Keratinocyte (primary cell): ENCODE measurements around the gene ADAT2. TPM values are rescaled to one million over a fixed set of nuclear protein-coding genes. Genes with fewer than 3 reads are reported as not detected.

ENCODE experiments used
- DNase-seq: peaks from one replicate; pipeline ENCODE4 v3.0.0-alpha.2; 2011; ENCODE audit warnings: low read depth, missing footprints, low spot score
- FAIRE-seq: peaks from 2 replicates; lab custom pipeline; 2011; peaks lifted over from hg19 to GRCh38; lab: Jason Lieb, UNC
- H2AFZ ChIP-seq: 2 replicates; pipeline ENCODE4 v1.6.0; 2012; ENCODE audit warnings: low read length, control low read depth, inconsistent platforms; ENCODE audit not compliant: control insufficient read depth
- H3K27ac ChIP-seq: 2 replicates; pipeline ENCODE4 v1.5.1; 2011; ENCODE audit warnings: low read length; ENCODE audit not compliant: control insufficient read depth, insufficient read depth
- H3K27me3 ChIP-seq: 3 replicates; pipeline ENCODE4 v1.6.0; 2011; ENCODE audit warnings: low read length; ENCODE audit not compliant: control insufficient read depth, insufficient read depth; ENCODE audit errors: extremely low read depth
- H3K36me3 ChIP-seq, 2 experiments: 2 replicates in 1 of 2; 3 replicates in 1 of 2; pipeline ENCODE4 v1.5.1; 2011; ENCODE audit warnings: low read length in 2 of 2, mild to moderate bottlenecking in 1 of 2; ENCODE audit not compliant: control insufficient read depth in 2 of 2, insufficient read depth in 2 of 2; ENCODE audit errors: extremely low read depth in 1 of 2
- H3K4me1 ChIP-seq: 3 replicates; pipeline ENCODE4 v1.5.1; 2011; ENCODE audit warnings: low read length; ENCODE audit not compliant: control insufficient read depth, insufficient read depth; ENCODE audit errors: extremely low read depth
- H3K4me2 ChIP-seq: 3 replicates; pipeline ENCODE4 v1.6.0; 2011; ENCODE audit warnings: low read depth, low read length; ENCODE audit not compliant: control insufficient read depth, insufficient read depth; ENCODE audit errors: extremely low read depth
- H3K4me3 ChIP-seq, 3 experiments: fragments of 200-600 bp in 1 of 3; sonication (generic) in 1 of 3; 2 replicates in 2 of 3; 3 replicates in 1 of 3; pipeline ENCODE4 v1.5.1; 2011 to 2016; ENCODE audit warnings: low read length in 3 of 3, mild to moderate bottlenecking in 3 of 3, control low read depth in 2 of 3, inconsistent platforms in 1 of 3, low read depth in 1 of 3, mixed read lengths in 1 of 3, mixed run types in 1 of 3, moderate library complexity in 1 of 3; ENCODE audit not compliant: control insufficient read depth in 2 of 3, insufficient read depth in 2 of 3; ENCODE audit errors: extremely low read depth in 1 of 3
- H3K79me2 ChIP-seq: 2 replicates; pipeline ENCODE4 v1.6.0; 2012; ENCODE audit warnings: low read length; ENCODE audit not compliant: control insufficient read depth, insufficient read depth
- H3K9ac ChIP-seq: 3 replicates; pipeline ENCODE4 v1.6.0; 2011; ENCODE audit warnings: low read length; ENCODE audit not compliant: control insufficient read depth, insufficient read depth; ENCODE audit errors: extremely low read depth
- H3K9me1 ChIP-seq: 3 replicates; pipeline ENCODE4 v1.6.0; 2011; ENCODE audit warnings: low read length; ENCODE audit not compliant: control insufficient read depth, insufficient read depth; ENCODE audit errors: extremely low read depth
- H3K9me3 ChIP-seq: 2 replicates; pipeline ENCODE4 v1.5.1; 2012; ENCODE audit warnings: low read depth, low read length; ENCODE audit not compliant: control insufficient read depth
- H4K20me1 ChIP-seq: 3 replicates; pipeline ENCODE4 v1.6.0; 2011; ENCODE audit warnings: low read length; ENCODE audit not compliant: control insufficient read depth, insufficient read depth; ENCODE audit errors: extremely low read depth
- CTCF ChIP-seq, 3 experiments: IDR thresholded peaks in 1 of 3; conservative IDR thresholded peaks in 1 of 3; optimal IDR thresholded peaks in 1 of 3; 2 replicates in 2 of 3; 3 replicates in 1 of 3; pipeline versions ENCODE3 to v1.5.1; 2011; ENCODE audit warnings: low read length in 3 of 3, mild to moderate bottlenecking in 3 of 3, moderate library complexity in 2 of 3, control low read depth in 1 of 3, inconsistent platforms in 1 of 3; ENCODE audit not compliant: insufficient read depth in 2 of 3; ENCODE audit errors: extremely low read depth in 1 of 3
- EZH2 ChIP-seq: IDR thresholded peaks from one replicate; pipeline ENCODE4 v1.6.1; 2012; ENCODE audit warnings: inconsistent platforms, mild to moderate bottlenecking, low read length, moderate library complexity
- dilution Hi-C: fragments of 300-500 bp; cut with MboI; formaldehyde crosslinking; loops from one replicate; pipeline ENCODE4 v1.7.0; 2020; ENCODE audit warnings: low sequenced_read_pairs; ENCODE audit not compliant: extremely low pct_ligation_motif_present
- polyA plus RNA-seq, 5 experiments: library from polyadenylated mRNA; depleted of rRNA in 3 of 5; stranded (reverse) in 3 of 5; stranded (forward) in 1 of 5; unstranded in 1 of 5; fragments of >200 nt; gene quantifications; 1 replicate in 1 of 5; 2 replicates in 3 of 5; 3 replicates in 1 of 5; pipeline versions ENCODE4 v1.2.1 to v1.2.3, GENCODE V29; 2011 to 2012; ENCODE audit warnings: missing spikeins in 2 of 5, low read depth in 1 of 5, low replicate concordance in 1 of 5

ADAT2 gene
- polyA plus RNA-seq, 1 donor (not counting 4 experiments of a cell fraction or from before 2014, with no cell fraction given) = 23.1 TPM

- Histone ChIP-seq H3K36me3 (peaks cover 0 to 1% of the 10 kb centered on the region in 2 experiments), H3K27me3 (no peaks in the 10 kb centered on the region), H3K4me3 (no peak overlapping the region), H3K4me1 (no peaks in the 10 kb centered on the region), H3K9me3 (no peaks in the 10 kb centered on the region), H3K9me1 (no peaks in the 10 kb centered on the region), H3K9ac (no peak overlapping the region), H3K27ac (no peak overlapping the region), H2AFZ (no peak overlapping the region), H3K79me2 (no peaks in the 10 kb centered on the region), H3K4me2 (no peak overlapping the region), H4K20me1 (no peaks in the 10 kb centered on the region)
- no peak for DNase-seq
- FAIRE-seq = no peak
- no peak for TF ChIP-seq EZH2
- TF ChIP-seq CTCF (optimal IDR thresholded peaks at IDR 0.05 in 1 of 3, IDR thresholded peaks at IDR 0.05 in 1 of 3, conservative IDR thresholded peaks at IDR 0.05 in 1 of 3; ENCODE audit: extremely low read depth in 1 of 3, insufficient read depth in 2 of 3, low read length in 3 of 3) = no peak
- dilution Hi-C loops = no loop called here
Observed at GRCh38 chr6:143496974-143497373, 46.5 kb upstream of the ADAT2 start.

- DNase-seq = no peak
- Histone ChIP-seq H2AFZ (no peak overlapping the region), H3K79me2 (no peaks in the 10 kb centered on the region), H4K20me1 (no peaks in the 10 kb centered on the region), H3K27me3 (no peaks in the 10 kb centered on the region), H3K4me3 (no peak overlapping the region), H3K9me3 (no peaks in the 10 kb centered on the region), H3K36me3 (peaks cover 3 to 7% of the 10 kb centered on the region in 2 experiments), H3K4me1 (no peaks in the 10 kb centered on the region), H3K27ac (no peak overlapping the region), H3K9me1 (no peaks in the 10 kb centered on the region), H3K4me2 (no peak overlapping the region), H3K9ac (no peak overlapping the region)
- TF ChIP-seq CTCF (optimal IDR thresholded peaks at IDR 0.05 in 1 of 3, IDR thresholded peaks at IDR 0.05 in 1 of 3, conservative IDR thresholded peaks at IDR 0.05 in 1 of 3; ENCODE audit: extremely low read depth in 1 of 3, insufficient read depth in 2 of 3, low read length in 3 of 3) = no peak
- dilution Hi-C loops = no loop called here
- FAIRE-seq = no peak
Observed at GRCh38 chr6:143490775-143491174, 40.3 kb upstream of the ADAT2 start.
